HepG2 (cell line): ENCODE results near the gene ZNF524. TPM values are rescaled to one million over a fixed set of nuclear protein-coding genes. Genes with fewer than 3 reads are reported as not detected.

Source experiments
- CENPX ChIP-seq: sonication (generic); formaldehyde crosslinking; IDR thresholded peaks from 2 replicates; pipeline ENCODE4 v1.9.0; 2021; ENCODE audit warnings: mild to moderate bottlenecking, missing genetic modification reagents, moderate library complexity
- FLYWCH1 ChIP-seq: sonication (generic); formaldehyde crosslinking; IDR thresholded peaks from 2 replicates; pipeline ENCODE4 v1.8.1; 2023; ENCODE audit warnings: mild to moderate bottlenecking, missing genetic modification reagents
- HINFP ChIP-seq: sonication (generic); formaldehyde crosslinking; IDR thresholded peaks from 2 replicates; pipeline ENCODE4 v1.4.0; 2020; ENCODE audit warnings: low read depth, mild to moderate bottlenecking, missing genetic modification reagents
- HNRNPK ChIP-seq: fragments of 200-400 bp; formaldehyde crosslinking; IDR thresholded peaks from 2 replicates; pipeline ENCODE4 v1.6.1; 2018; ENCODE audit warnings: low read length, low read depth, moderate library complexity, mild to moderate bottlenecking; ENCODE audit not compliant: poor library complexity, severe bottlenecking
- HOXA9 ChIP-seq: sonication (generic); formaldehyde crosslinking; IDR thresholded peaks from 2 replicates; pipeline ENCODE4 v1.8.1; 2022; ENCODE audit warnings: missing genetic modification reagents, mild to moderate bottlenecking, moderate library complexity, borderline replicate concordance
- HOXD1 ChIP-seq: sonication (generic); formaldehyde crosslinking; IDR thresholded peaks from 2 replicates; pipeline ENCODE4 v1.5.0; 2020; ENCODE audit warnings: missing genetic modification reagents
- NAIF1 ChIP-seq: sonication (generic); formaldehyde crosslinking; IDR thresholded peaks from 2 replicates; pipeline ENCODE4 v1.5.0; 2020; ENCODE audit warnings: mild to moderate bottlenecking, missing genetic modification reagents, borderline replicate concordance
- NPAS2 ChIP-seq: sonication (generic); formaldehyde crosslinking; IDR thresholded peaks from 2 replicates; pipeline ENCODE4 v1.8.0; 2022; ENCODE audit warnings: mild to moderate bottlenecking, missing genetic modification reagents, borderline replicate concordance
- PREB ChIP-seq: sonication (generic); formaldehyde crosslinking; IDR thresholded peaks from 2 replicates; pipeline ENCODE4 v1.4.0; 2020; ENCODE audit warnings: missing genetic modification reagents
- TBX3 ChIP-seq: fragments of 450-650 bp; IDR thresholded peaks from 2 replicates; pipeline ENCODE4 v1.6.1; 2017; ENCODE audit warnings: antibody characterized with exemption, mild to moderate bottlenecking, inconsistent platforms, borderline replicate concordance
- TOPORS ChIP-seq: sonication (generic); formaldehyde crosslinking; IDR thresholded peaks from 2 replicates; pipeline ENCODE4 v1.8.0; 2023; ENCODE audit warnings: mild to moderate bottlenecking, missing genetic modification reagents
- ZBTB2 ChIP-seq: sonication (generic); formaldehyde crosslinking; IDR thresholded peaks from 2 replicates; pipeline ENCODE4 v1.8.0; 2022; ENCODE audit warnings: low read depth, missing genetic modification reagents
- ZNF501 ChIP-seq: sonication (generic); formaldehyde crosslinking; IDR thresholded peaks from 2 replicates; pipeline ENCODE4 v1.5.1; 2020; ENCODE audit warnings: mild to moderate bottlenecking, moderate library complexity, missing genetic modification reagents
- ZNF547 ChIP-seq: sonication (generic); formaldehyde crosslinking; IDR thresholded peaks from 2 replicates; pipeline ENCODE4 v1.5.1; 2020; ENCODE audit warnings: mild to moderate bottlenecking, missing genetic modification reagents
- ZNF644 ChIP-seq: IDR thresholded peaks from 2 replicates; pipeline ENCODE4 v1.6.1; 2016; ENCODE audit warnings: low read depth
- ZNF660 ChIP-seq: sonication (generic); formaldehyde crosslinking; IDR thresholded peaks from 2 replicates; pipeline ENCODE4 v1.5.1; 2020; ENCODE audit warnings: mild to moderate bottlenecking, low read depth, missing genetic modification reagents, borderline replicate concordance
- ZNF766 ChIP-seq: sonication (generic); formaldehyde crosslinking; IDR thresholded peaks from 2 replicates; pipeline ENCODE4 v1.5.0; 2020; ENCODE audit warnings: missing genetic modification reagents, borderline replicate concordance
- ZNF784 ChIP-seq: sonication (generic); formaldehyde crosslinking; IDR thresholded peaks from 2 replicates; pipeline ENCODE4 v1.5.1; 2020; ENCODE audit warnings: missing genetic modification reagents, mild to moderate bottlenecking, borderline replicate concordance
- polyA plus RNA-seq, 8 experiments: library from polyadenylated mRNA; depleted of rRNA in 3 of 8; stranded (reverse) in 7 of 8; unstranded in 1 of 8; fragments of >200 nt; fragmentation: Illumina TruSeq in 4 of 8; extraction: Trizol in 4 of 8; gene quantifications; 2 replicates each; pipeline versions ENCODE4 v1.2.1 to v1.2.3, GENCODE V29; 2011 to 2016; ENCODE audit warnings: low read depth in 4 of 8, missing spikeins in 1 of 8, mixed read lengths in 1 of 8; ENCODE audit not compliant: insufficient read depth in 1 of 8
- total RNA-seq, 5 experiments: library from RNA; depleted of rRNA; stranded (reverse); fragments of >200 nt; fragmentation: Illumina TruSeq; extraction: Trizol; gene quantifications; 2 replicates each; pipeline ENCODE4 v1.2.3, GENCODE V29; 2016; ENCODE audit warnings: low read depth in 1 of 5

ZNF524 gene
- total and polyA plus RNA-seq, 2 of the 13 experiments (the other 11 are each of a cell fraction or from before 2014, with no cell fraction given): 3.2 to 4.6 TPM

GRCh38 chr19:55598719-55599467, 1.2 kb upstream of the ZNF524 start (continued):
- TF ChIP-seq HINFP: no peak
- TF ChIP-seq HOXA9 (CRISPR knock-in tag): no peak
- no peak for TF ChIP-seq PREB (CRISPR knock-in tag)
- no peak for TF ChIP-seq NPAS2 (CRISPR knock-in tag)
- TF ChIP-seq ZBTB2 (CRISPR knock-in tag): no peak
- TF ChIP-seq HOXD1: no peak
- TF ChIP-seq ZNF547 (CRISPR knock-in tag): no peak
- TF ChIP-seq ZNF501 (CRISPR knock-in tag): peak; percentile 59; the same call in 1 of the 2 replicates
- peak; percentile 90 for TF ChIP-seq HNRNPK
- TF ChIP-seq CENPX: no peak
- TF ChIP-seq ZNF660 (CRISPR knock-in tag): no peak
- TF ChIP-seq NAIF1: no peak
- no peak for TF ChIP-seq TBX3
- no peak for TF ChIP-seq ZNF784 (CRISPR knock-in tag)
- TF ChIP-seq ZNF766 (CRISPR knock-in tag): no peak
- TF ChIP-seq TOPORS (CRISPR knock-in tag): no peak
- TF ChIP-seq ZNF644 (CRISPR knock-in tag): no peak
- no peak for TF ChIP-seq FLYWCH1 (CRISPR knock-in tag)
